NT2/D1 (cell line): Measurements from ENCODE around the gene SLIT1.

Source experiments
- DNase-seq: peaks from one replicate; pipeline ENCODE4 v3.0.0-alpha.2; 2011; ENCODE audit warnings: low read depth, low spot score
- H3K27me3 ChIP-seq: 2 replicates; pipeline ENCODE4 v1.6.0; 2011; ENCODE audit warnings: mild to moderate bottlenecking; ENCODE audit not compliant: insufficient read length, insufficient read depth
- H3K36me3 ChIP-seq: 2 replicates; pipeline ENCODE4 v1.6.1; 2011; ENCODE audit warnings: mild to moderate bottlenecking, low read length, mixed read lengths; ENCODE audit not compliant: insufficient read depth, insufficient read length
- H3K4me1 ChIP-seq: 2 replicates; pipeline ENCODE4 v1.5.1; 2011; ENCODE audit not compliant: insufficient read depth, insufficient read length
- H3K4me3 ChIP-seq: 2 replicates; pipeline ENCODE4 v1.5.1; 2011; ENCODE audit warnings: low read depth; ENCODE audit not compliant: insufficient read length
- H3K9ac ChIP-seq: 2 replicates; pipeline ENCODE4 v1.6.0; 2011; ENCODE audit warnings: low read depth; ENCODE audit not compliant: insufficient read length
- H3K9me3 ChIP-seq: 2 replicates; pipeline ENCODE4 v1.5.1; 2011; ENCODE audit warnings: mild to moderate bottlenecking, low read length; ENCODE audit not compliant: insufficient read depth
- SUZ12 ChIP-seq: IDR thresholded peaks from 2 replicates; pipeline ENCODE4 v1.6.1; 2011; ENCODE audit not compliant: insufficient read length, insufficient read depth; ENCODE audit errors: extremely low read depth
- YY1 ChIP-seq: IDR thresholded peaks from 2 replicates; pipeline ENCODE4 v1.6.1; 2011; ENCODE audit not compliant: insufficient read length, insufficient read depth
- ZNF274 ChIP-seq: IDR thresholded peaks from 2 replicates; pipeline ENCODE4 v1.6.1; 2011; ENCODE audit warnings: mild to moderate bottlenecking, low read depth, low read length

Gene SLIT1

GRCh38 chr10:96959733-96960132 lies 226.0 kb downstream of the SLIT1 start:
- no peak for TF ChIP-seq SUZ12
- no peak for TF ChIP-seq ZNF274
- no peak for TF ChIP-seq YY1

GRCh38 chr10:96958071-96958470 lies 227.7 kb downstream of the SLIT1 start:
- Histone ChIP-seq H3K9ac (no peak overlapping the region), H3K4me1 (no peaks in the 10 kb centered on the region), H3K9me3 (no peaks in the 10 kb centered on the region), H3K36me3 (peaks cover 20% of the 10 kb centered on the region), H3K4me3 (no peak overlapping the region), H3K27me3 (no peaks in the 10 kb centered on the region)
- TF ChIP-seq ZNF274 (no peak), SUZ12 (no peak), YY1 (no peak)
- DNase-seq, result no peak

More at GRCh38 chr10:96959733-96960132, 226.0 kb downstream of the SLIT1 start:
- DNase-seq, result no peak
- Histone ChIP-seq H3K4me3 (no peak overlapping the region), H3K36me3 (peaks cover 15% of the 10 kb centered on the region), H3K9me3 (no peaks in the 10 kb centered on the region), H3K9ac (no peak overlapping the region), H3K27me3 (no peaks in the 10 kb centered on the region), H3K4me1 (no peaks in the 10 kb centered on the region)

GRCh38 chr10:96955794-96956193 lies 230.0 kb downstream of the SLIT1 start:
- Histone ChIP-seq H3K36me3 (peaks cover 22% of the 10 kb centered on the region), H3K9ac (no peak overlapping the region), H3K27me3 (no peaks in the 10 kb centered on the region), H3K4me1 (no peaks in the 10 kb centered on the region), H3K9me3 (no peaks in the 10 kb centered on the region), H3K4me3 (no peak overlapping the region)
- no peak for DNase-seq
- TF ChIP-seq ZNF274, result no peak
- no peak for TF ChIP-seq YY1
- no peak for TF ChIP-seq SUZ12

- Histone ChIP-seq H3K4me3 (no peak overlapping the region), H3K36me3 (peaks cover 17% of the 10 kb centered on the region), H3K4me1 (no peaks in the 10 kb centered on the region), H3K9me3 (no peaks in the 10 kb centered on the region), H3K27me3 (no peaks in the 10 kb centered on the region), H3K9ac (no peak overlapping the region)
- no peak for DNase-seq
- no peak for TF ChIP-seq SUZ12
- TF ChIP-seq YY1, result no peak
- no peak for TF ChIP-seq ZNF274
Measured at GRCh38 chr10:96951954-96952353, 233.8 kb downstream of the SLIT1 start.

- Histone ChIP-seq H3K27me3 (no peaks in the 10 kb centered on the region), H3K4me3 (no peak overlapping the region), H3K4me1 (no peaks in the 10 kb centered on the region), H3K36me3 (peaks cover 7% of the 10 kb centered on the region), H3K9ac (no peak overlapping the region), H3K9me3 (no peaks in the 10 kb centered on the region)
- no peak for DNase-seq
- TF ChIP-seq SUZ12 (no peak), ZNF274 (no peak), YY1 (no peak)
Measured at GRCh38 chr10:96949039-96949683, 236.6 kb downstream of the SLIT1 start.
